ENCODE results near the gene TMOD1.

Gene TMOD1

GRCh38 chr9:97560851-97561250, 59.4 kb downstream of the TMOD1 start:
- DNase-seq (ENCODE audit: extremely low read depth, insufficient read length): no peak
- Histone ChIP-seq H3K36me3 (ENCODE audit: control insufficient read depth, insufficient read depth, low read length) (peaks cover 7% of the 10 kb centered on the region), H3K27me3 (replicated peaks; ENCODE audit: control insufficient read depth, insufficient read depth, low read length) (no peaks in the 10 kb centered on the region), H3K4me3 (replicated peaks; ENCODE audit: low read depth, low read length) (no peak overlapping the region)
- TF ChIP-seq CTCF (IDR thresholded peaks at IDR 0.05; ENCODE audit: insufficient read depth, low read length, poor library complexity, severe bottlenecking): no peak

DNA sequence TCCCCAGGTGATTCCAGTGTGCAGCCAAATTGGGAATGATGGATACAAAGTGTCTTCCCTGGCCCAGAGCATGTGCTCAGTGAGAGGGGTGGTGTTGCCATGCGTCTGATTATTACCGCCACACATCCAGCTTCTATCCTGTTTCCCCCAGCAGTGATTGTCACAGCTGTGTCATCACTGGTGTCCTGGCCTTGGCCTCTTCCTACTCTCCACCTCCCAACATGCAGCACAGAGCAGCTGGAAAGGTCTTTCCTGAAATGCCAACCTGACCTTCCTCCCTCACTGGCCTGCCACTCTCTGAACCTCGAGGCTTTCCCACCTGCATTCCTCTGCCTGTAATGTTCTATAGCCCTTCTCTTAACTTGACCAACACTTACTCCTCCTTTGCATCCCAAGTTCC, 60.0 kb downstream of the TMOD1 start:
- H3K4me3 ChIP-seq (replicated peaks; ENCODE audit: low read depth, low read length): no peak overlapping the region
- no peaks in the 10 kb centered on the region for H3K27me3 ChIP-seq (replicated peaks; ENCODE audit: control insufficient read depth, insufficient read depth, low read length)
- no peak for TF ChIP-seq CTCF (IDR thresholded peaks at IDR 0.05; ENCODE audit: insufficient read depth, low read length, poor library complexity, severe bottlenecking)
- peaks cover 9% of the 10 kb centered on the region for H3K36me3 ChIP-seq (ENCODE audit: control insufficient read depth, insufficient read depth, low read length)
- no peak for DNase-seq (ENCODE audit: extremely low read depth, insufficient read length)

DNA sequence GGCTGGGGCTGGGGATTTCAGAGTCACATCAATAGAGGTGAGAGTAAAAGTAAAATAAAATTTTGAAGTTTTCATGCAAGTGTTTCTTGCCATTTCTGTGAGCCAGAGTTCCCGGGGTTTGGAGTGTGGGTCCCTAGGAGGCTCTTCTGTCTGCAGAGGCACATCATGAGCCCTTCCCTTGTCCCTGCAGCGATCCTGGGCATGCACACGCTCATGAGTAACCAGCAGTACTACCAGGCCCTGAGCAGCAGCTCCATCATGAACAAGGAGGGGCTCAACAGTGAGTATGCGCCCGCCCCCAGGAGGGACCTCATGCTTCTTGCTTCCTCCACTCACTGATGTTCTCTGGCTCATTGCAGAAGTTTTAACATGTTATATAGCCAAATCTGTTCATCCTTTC, 61.1 kb downstream of the TMOD1 start:
- Histone ChIP-seq H3K36me3 (ENCODE audit: control insufficient read depth, insufficient read depth, low read length) (peaks cover 10% of the 10 kb centered on the region), H3K4me3 (replicated peaks; ENCODE audit: low read depth, low read length) (no peak overlapping the region), H3K27me3 (replicated peaks; ENCODE audit: control insufficient read depth, insufficient read depth, low read length) (no peaks in the 10 kb centered on the region)
- no peak for TF ChIP-seq CTCF (IDR thresholded peaks at IDR 0.05; ENCODE audit: insufficient read depth, low read length, poor library complexity, severe bottlenecking)
- no peak for DNase-seq (ENCODE audit: extremely low read depth, insufficient read length)

DNA sequence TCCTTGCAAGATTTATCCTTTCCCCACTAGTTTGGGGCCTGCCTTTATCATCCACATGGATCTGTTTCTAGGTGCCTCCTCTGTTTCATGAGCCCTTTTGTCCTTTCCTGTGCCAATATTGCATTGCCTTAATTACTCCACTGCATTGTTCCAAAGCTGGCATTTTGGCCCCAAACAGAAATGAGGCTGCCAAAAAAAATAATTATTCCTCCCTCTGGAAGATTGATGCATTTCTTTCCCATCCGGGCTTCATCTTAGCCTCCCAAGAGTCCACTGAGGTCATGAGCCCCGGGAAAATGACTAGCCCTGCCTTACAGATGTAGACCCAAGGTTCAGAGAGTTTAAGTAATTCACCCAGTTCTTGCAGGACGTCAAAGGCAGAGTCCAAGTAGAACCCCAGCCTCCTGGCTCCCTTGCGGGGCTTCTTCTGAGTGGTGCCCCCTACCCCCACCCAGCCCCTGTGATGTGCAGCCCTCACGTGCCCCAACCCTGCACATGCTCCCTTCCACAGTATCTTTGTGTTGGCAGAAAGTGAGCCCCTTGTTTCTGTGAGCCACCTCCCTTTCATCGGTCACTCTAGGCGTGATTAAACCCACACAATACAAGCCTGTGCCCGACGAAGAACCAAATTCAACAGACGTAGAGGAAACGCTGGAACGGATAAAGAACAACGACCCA, 62.1 kb downstream of the TMOD1 start:
- Histone ChIP-seq H3K4me3 (replicated peaks; ENCODE audit: low read depth, low read length) (no peak overlapping the region), H3K36me3 (ENCODE audit: control insufficient read depth, insufficient read depth, low read length) (peaks cover 14% of the 10 kb centered on the region), H3K27me3 (replicated peaks; ENCODE audit: control insufficient read depth, insufficient read depth, low read length) (no peaks in the 10 kb centered on the region)
- TF ChIP-seq CTCF (IDR thresholded peaks at IDR 0.05; ENCODE audit: insufficient read depth, low read length, poor library complexity, severe bottlenecking): no peak
- no peak for DNase-seq (ENCODE audit: extremely low read depth, insufficient read length)

GRCh38 chr9:97564291-97565175, 63.1 kb downstream of the TMOD1 start:
- no peaks in the 10 kb centered on the region for H3K27me3 ChIP-seq (replicated peaks; ENCODE audit: control insufficient read depth, insufficient read depth, low read length)
- H3K4me3 ChIP-seq (replicated peaks; ENCODE audit: low read depth, low read length): no peak overlapping the region
- TF ChIP-seq CTCF (IDR thresholded peaks at IDR 0.05; ENCODE audit: insufficient read depth, low read length, poor library complexity, severe bottlenecking): no peak
- DNase-seq (ENCODE audit: extremely low read depth, insufficient read length): no peak
- peaks cover 17% of the 10 kb centered on the region for H3K36me3 ChIP-seq (ENCODE audit: control insufficient read depth, insufficient read depth, low read length)

Data from GM06990 (cell line).